ENCODE measurements around the gene FRY. TPM values are rescaled to one million over a fixed set of nuclear protein-coding genes. Genes with fewer than 3 reads are reported as not detected.

Gene FRY
- total RNA-seq, 1 donor from 2014 or later, result 5.4 TPM

GRCh38 chr13:32142115-32142514, 110.5 kb downstream of the FRY start:
- Mint-ChIP-seq H3K4me3 (no peak overlapping the region), H3K27ac (ENCODE audit: unreplicated experiment) (no peak overlapping the region), H3K4me1 (no peaks in the 10 kb centered on the region), H3K27me3 (ENCODE audit: low read depth) (no peaks in the 10 kb centered on the region), H3K36me3 (ENCODE audit: low read depth) (no peaks in the 10 kb centered on the region), H3K9me3 (no peaks in the 10 kb centered on the region)
- DNase-seq (ENCODE audit: low read depth, low spot score), result no peak
- no peak for TF ChIP-seq CTCF (conservative IDR thresholded peaks at IDR 0.05)

GRCh38 chr13:32142956-32143375, 111.4 kb downstream of the FRY start:
- no peak for TF ChIP-seq CTCF (conservative IDR thresholded peaks at IDR 0.05)
- no peak for DNase-seq (ENCODE audit: low read depth, low spot score)
- H3K27me3 Mint-ChIP-seq (ENCODE audit: low read depth), result no peaks in the 10 kb centered on the region
- H3K4me1 Mint-ChIP-seq, result no peaks in the 10 kb centered on the region
- no peaks in the 10 kb centered on the region for H3K36me3 Mint-ChIP-seq (ENCODE audit: low read depth)
- H3K9me3 Mint-ChIP-seq, result no peaks in the 10 kb centered on the region
- no peak overlapping the region for H3K27ac Mint-ChIP-seq (ENCODE audit: unreplicated experiment)
- no peak overlapping the region for H3K4me3 Mint-ChIP-seq

GRCh38 chr13:32147193-32147592, 115.6 kb downstream of the FRY start:
- Mint-ChIP-seq H3K4me3 (no peak overlapping the region), H3K27me3 (ENCODE audit: low read depth) (no peaks in the 10 kb centered on the region), H3K27ac (ENCODE audit: unreplicated experiment) (no peak overlapping the region), H3K36me3 (ENCODE audit: low read depth) (no peaks in the 10 kb centered on the region), H3K4me1 (no peaks in the 10 kb centered on the region), H3K9me3 (no peaks in the 10 kb centered on the region)
- TF ChIP-seq CTCF (conservative IDR thresholded peaks at IDR 0.05), result no peak
- no peak for DNase-seq (ENCODE audit: low read depth, low spot score)

GRCh38 chr13:32147976-32148375, 116.4 kb downstream of the FRY start:
- no peaks in the 10 kb centered on the region for H3K9me3 Mint-ChIP-seq
- no peaks in the 10 kb centered on the region for H3K4me1 Mint-ChIP-seq
- TF ChIP-seq CTCF (conservative IDR thresholded peaks at IDR 0.05), result no peak
- DNase-seq (ENCODE audit: low read depth, low spot score), result no peak
- H3K36me3 Mint-ChIP-seq (ENCODE audit: low read depth), result no peaks in the 10 kb centered on the region
- no peak overlapping the region for H3K4me3 Mint-ChIP-seq
- no peaks in the 10 kb centered on the region for H3K27me3 Mint-ChIP-seq (ENCODE audit: low read depth)
- H3K27ac Mint-ChIP-seq (ENCODE audit: unreplicated experiment), result no peak overlapping the region

GRCh38 chr13:32150239-32150638, 118.7 kb downstream of the FRY start:
- no peak for TF ChIP-seq CTCF (conservative IDR thresholded peaks at IDR 0.05)
- Mint-ChIP-seq H3K4me1 (no peaks in the 10 kb centered on the region), H3K27me3 (ENCODE audit: low read depth) (no peaks in the 10 kb centered on the region), H3K36me3 (ENCODE audit: low read depth) (no peaks in the 10 kb centered on the region), H3K27ac (ENCODE audit: unreplicated experiment) (no peak overlapping the region), H3K4me3 (no peak overlapping the region), H3K9me3 (no peaks in the 10 kb centered on the region)
- DNase-seq (ENCODE audit: low read depth, low spot score), result no peak

GRCh38 chr13:32150794-32151193, 119.2 kb downstream of the FRY start:
- no peaks in the 10 kb centered on the region for H3K4me1 Mint-ChIP-seq
- DNase-seq (ENCODE audit: low read depth, low spot score), result no peak
- no peak overlapping the region for H3K27ac Mint-ChIP-seq (ENCODE audit: unreplicated experiment)
- no peaks in the 10 kb centered on the region for H3K27me3 Mint-ChIP-seq (ENCODE audit: low read depth)
- no peak overlapping the region for H3K4me3 Mint-ChIP-seq
- no peaks in the 10 kb centered on the region for H3K9me3 Mint-ChIP-seq
- H3K36me3 Mint-ChIP-seq (ENCODE audit: low read depth), result no peaks in the 10 kb centered on the region
- no peak for TF ChIP-seq CTCF (conservative IDR thresholded peaks at IDR 0.05)

All from neural crest cell (in vitro differentiated cells).